Stimulated activated CD8-positive, alpha-beta memory T cell treated with anti-CD3 and anti-CD28 coated beads, Interleukin-7, amount 100 ng/mL, for 4 hours (primary cell): ENCODE results near the gene CDC42EP5.
A peak's percentile ranks its signal among the peaks of the same experiment; 100 is the strongest.
"Not testable (repeated sequence)": the region's sequence is repeated elsewhere in the genome, so short reads cannot be mapped to it uniquely, and the experiment has no call there.

ENCODE experiments used
- DNase-seq, 2 donors: peaks; one replicate each; pipeline ENCODE4 v3.0.0-alpha.2; 2020; ENCODE audit warnings: low read depth in 2 of 2

CDC42EP5 gene

DNA sequence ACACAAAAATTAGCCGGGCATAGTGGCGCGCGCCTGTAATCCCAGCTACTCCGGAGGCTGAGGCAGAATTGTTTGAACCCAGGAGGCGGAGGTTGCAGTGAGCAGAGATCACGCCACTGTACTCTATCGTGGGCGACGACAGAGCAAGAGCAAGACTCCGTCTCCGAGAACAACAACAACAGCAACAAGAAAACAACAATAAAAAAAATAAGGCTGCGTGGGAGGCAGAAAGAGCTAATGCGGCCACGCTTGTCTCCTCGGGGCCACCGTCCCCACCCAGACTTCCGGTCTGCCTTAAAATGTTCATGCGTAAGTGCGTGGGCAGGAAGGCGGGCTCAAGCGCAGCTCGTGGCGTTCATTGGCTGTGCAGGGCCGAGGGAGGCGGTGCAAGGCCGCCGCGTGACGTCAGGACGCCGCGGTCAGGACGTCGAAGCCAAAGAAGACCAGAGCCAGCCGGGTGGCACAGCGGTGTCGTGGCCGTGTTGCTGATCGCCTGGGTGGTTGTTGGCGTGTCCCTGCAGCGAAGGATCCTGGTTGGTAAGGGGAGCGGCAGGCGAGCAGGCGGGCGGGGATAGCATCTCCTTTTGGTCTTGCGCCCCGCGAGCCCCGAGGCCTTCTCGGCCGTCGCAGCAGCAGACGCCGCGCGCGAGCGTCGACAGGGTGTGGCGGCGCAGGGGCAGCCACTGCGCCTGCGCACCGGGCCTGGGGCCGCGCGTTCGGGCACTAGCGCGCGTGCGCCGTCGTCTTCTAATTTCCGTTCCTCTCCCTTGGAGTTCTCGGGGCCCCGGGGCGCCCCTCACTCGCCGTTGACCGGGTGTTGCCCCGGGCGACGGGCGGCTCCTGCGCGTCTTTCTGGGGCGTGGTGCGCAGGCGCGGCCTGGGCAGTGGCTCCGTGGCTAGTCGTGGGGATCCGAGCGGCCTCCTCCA is 24.1 kb downstream of the CDC42EP5 start, which contains the start of gene LENG8:
TSS of gene LENG8 (plus strand) at position 426 of the 927 bp plus-strand sequence. CDS start 2,146 bp downstream, outside the sequence.
- peak; percentile 95 to 97 for DNase-seq

DNA sequence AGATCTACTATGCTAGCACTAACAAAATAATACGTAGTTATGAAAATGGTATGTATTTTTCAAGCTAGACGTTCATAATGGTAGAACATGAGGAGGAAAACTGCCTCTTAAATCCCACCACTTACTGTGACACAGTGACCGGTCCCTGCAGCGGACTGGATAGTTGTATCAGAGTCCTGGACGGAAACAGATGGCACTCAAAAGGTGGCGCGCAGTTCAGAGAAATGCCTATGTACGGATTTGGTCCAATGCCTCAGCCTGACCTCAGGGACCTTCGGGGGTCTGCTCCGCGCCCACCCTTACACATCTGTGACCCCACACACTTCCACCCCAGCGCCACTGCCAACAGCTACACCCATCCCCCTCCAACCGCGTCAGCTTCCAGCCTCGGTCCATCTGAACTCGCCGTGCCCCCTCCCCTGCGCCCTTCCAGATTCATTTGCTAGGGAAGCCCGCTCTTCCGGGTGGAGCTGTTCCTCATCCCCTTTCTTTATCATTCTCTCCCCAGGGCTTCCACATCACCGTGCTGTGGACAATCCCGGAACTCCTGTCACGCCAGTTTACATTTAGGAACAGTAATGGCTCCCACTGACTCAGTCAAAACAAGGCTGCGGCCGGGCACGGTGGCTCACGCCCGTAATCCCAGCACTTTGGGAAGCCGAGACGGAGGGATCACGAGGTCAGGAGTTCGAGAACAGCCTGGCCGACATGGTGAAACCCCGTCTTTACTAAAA is 24.9 kb downstream of the CDC42EP5 start:
- no peak for DNase-seq

DNA sequence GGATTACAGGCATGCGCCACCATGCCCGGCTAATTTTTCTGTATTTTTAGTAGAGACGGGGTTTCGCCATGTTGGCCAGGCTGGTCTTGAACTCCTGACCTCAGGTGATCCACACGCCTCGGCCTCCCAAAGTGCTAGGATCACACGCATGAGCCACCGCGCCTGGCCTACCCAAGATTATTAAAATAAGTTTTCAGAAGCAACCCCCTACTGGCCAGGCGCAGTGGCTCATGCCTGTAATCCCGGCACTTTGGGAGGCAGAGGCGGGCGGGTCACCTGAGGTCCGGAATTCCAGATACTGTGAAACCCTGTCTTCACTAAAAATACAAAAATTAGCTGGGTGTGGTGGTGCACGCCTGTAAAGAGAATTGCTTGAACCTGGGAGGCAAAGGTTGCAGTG is 26.7 kb downstream of the CDC42EP5 start:
- not testable (repeated sequence) for DNase-seq

DNA sequence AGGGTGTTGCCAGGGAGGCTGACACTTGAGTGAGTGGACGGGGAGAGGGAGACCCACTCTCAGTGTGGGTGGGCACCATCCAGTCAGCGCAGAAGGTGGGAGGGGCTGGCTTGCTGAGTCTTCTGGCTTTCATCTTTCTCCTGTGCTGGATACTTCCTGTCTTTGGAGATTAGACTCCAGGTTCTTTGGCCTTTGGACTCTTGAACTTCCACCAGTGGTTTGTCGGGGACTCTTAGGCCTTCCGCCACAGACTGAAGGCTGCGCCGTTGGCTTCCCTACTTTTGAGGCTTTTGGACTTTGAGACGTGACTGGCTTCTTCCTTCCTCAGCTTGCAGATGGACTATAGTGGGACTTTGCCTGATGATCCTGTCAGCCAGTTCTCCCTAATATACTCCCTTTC is 28.4 kb downstream of the CDC42EP5 start:
- DNase-seq, result no peak

DNA sequence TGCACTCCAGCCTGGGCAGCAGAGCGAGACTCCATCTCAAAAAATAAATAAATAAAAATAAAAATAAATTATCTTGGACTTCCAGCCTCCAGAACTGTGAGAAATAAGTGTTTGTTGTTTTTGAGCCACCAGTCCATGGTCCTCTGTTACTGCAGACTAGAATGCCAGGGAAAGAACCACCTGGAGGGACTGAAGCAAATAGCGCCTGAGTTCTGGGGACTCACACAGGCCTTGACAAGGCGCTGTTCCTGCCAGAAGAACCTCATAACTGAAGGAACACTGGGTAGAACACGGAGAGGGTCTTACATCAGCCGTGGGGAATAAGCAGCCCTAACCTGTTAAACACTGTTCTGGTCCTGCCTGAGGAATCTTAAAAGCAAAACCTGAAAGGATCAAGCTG is 32.5 kb downstream of the CDC42EP5 start:
- no peak for DNase-seq

DNA sequence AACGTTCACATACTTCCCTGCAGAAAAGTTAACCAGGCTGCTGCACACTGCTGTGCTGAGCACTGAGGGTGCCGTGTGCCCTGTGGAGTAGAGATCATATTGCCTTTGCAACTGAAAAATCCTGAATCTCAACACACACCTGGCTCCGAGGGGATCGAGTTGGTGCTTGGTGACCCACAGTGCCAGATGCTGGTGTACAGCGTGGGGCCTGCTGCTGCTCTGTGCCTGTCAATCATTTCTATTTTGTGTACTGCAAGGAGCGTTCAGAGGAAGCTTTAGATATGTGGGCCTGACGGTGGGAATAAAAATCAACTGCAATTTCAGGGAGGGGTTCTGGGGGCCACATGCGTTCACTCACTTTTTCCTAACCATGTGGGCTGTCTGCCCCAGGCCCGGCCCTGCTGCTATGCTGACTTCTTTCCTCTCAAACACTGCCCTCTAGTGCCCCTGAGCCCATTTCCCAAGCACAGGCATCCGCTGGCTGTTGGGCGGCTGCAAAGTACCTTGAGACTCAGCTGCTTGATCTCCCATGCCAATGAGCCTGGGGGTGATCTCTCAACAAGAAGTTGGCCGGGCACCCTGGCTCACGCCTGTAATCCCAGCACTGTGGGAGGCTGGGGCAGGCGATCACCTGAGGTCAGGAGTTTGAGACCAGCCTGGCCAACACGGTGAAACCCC is 33.8 kb downstream of the CDC42EP5 start:
- DNase-seq, result no peak

DNA sequence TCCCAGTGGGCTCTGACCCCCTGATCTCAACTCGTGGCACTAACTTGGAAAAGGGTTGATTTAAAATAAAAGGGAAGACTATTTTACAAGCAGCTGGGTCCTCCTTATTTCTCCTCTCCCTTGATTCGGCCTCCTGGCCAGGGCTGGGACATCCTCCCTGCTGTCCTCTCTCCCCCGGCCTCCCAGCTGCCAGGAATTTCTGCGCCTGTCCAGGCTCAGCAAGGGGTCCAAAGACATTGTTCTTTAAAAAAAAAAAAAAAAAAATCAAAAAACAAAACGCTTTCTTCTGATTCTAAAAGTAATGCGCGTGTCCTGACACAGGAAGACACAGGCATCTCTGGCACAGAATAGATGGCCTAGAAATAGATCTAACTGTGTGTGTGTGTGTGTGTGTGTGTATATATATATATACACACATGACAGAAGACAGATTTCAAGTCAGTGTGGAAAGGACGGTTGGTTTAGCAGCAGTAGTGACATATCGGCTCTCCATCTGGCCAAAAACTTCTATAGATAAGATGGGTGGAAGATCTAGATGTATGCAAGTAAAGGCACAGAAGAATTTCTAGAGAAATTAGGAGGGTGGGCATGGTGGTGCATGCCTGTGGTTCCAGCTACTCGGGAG is 36.4 kb downstream of the CDC42EP5 start:
- no peak for DNase-seq

DNA sequence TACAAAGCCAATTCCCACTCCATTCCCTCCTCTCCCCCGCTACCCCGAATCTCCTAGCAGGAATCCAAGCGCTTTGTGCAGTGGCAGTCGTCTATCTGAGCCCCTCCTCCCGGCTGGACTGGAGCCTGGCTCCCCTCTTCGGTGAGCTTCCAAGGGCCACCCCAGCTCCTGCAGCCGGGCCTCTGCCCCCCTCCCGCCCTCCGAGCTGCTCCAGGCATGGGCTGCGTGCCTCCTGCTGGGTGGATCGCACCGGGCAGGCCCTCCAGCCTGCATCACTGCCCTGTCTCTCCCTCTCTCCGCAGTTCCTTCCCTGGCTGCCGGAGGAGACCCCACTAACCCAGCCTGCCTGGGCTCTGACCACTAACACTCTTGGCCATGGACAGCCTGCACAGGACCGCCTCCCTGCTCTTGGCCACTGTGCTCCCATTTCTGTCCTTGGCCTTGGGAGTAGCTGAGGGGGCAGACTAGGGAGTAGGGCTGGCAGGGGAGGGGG is 37.0 kb downstream of the CDC42EP5 start:
- no peak for DNase-seq

DNA sequence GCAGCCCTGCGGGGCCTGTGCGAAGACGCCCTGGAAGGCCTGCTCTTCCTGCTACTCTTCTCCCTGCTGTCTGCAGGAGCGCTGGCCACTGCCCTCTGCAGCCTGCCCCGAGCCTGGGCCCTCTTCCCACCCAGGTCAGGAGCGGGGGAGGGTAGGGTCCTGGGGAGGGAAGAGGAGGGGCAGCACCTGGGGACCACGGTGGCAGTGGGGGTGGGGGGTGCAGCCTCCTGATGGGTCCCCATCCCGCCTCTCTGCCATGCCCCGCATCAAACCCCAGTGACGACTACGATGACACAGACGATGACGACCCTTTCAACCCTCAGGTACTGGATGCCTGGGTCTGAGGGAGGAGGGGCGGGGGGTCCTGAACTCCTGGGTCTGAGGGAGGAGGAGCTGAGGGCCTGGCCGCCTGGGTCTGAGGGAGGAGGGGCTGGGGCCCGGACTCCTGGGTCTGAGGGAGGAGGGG is 37.5 kb downstream of the CDC42EP5 start:
- no peak for DNase-seq

DNA sequence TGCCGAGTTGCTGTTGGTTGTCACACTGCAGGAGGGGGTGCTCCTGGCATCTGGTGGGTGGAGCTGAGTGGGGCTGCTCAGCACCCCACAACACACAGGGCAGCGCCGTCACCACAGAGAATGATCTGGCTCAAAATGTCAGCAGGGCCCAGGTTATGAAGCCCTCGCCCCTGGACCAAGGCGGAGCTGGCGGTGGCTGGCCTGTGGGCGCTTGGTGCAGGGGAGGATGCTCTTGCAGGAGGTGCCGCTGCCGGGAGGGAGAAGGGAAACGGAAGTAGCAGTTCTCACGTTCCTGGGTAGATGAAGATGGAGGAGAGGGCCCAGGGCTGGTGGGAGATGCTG is 38.3 kb downstream of the CDC42EP5 start:
- DNase-seq, result no peak

DNA sequence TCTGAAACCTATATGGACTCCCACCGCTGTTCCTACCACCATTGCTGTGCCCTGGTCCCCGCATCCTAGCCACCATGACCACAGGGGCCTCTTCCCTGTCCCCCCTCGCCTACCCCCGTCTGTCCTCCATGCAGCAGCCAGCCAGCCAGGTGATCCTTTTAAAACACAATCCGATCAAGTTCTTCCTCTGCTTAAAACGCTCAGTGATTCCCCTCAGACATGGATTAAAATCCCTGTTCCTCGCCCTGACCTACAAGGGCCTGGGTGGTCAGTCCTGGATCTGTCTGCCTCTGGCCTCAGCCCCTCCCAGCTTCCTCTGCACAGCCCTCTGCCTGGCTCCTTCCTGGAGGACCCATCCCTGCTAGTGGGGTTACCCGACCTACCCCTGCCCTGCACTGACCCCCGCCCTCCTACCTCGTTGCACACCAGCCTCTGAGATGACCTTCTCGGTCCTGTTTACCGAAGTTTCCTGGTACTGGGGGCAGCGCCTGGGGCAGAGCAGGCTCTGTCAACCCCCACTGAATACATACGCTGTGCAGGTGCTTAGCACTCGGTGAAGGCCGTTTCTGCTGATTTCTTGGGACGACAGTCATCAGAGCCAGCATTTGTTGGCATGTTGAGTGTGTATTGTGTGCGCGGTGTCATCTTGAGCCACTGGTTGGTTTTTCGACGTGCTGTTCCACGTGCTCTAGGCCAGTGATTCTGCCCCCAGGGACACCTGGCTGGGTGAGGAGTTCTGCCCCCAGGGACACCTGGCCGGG is 38.8 kb downstream of the CDC42EP5 start:
- no peak for DNase-seq

DNA sequence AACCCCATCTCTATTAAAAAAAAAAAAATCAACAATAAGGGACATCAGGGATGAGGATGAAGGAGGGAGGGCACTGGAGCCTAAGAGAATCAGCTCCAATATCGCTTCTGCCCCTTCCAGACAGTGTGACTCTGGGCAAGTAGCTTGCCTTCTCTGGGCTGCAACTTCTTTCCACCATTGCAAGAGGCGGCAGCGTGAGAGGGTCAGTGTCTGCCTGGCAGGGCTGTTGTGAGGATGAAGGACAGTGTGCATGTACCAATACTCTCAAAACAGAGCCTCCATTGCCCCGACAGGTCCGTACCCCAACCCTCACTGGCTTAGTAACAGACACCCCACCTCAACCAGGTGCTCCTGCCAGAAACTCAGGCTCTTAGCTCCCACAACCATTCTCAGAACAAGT is 39.4 kb downstream of the CDC42EP5 start:
- no peak for DNase-seq

DNA sequence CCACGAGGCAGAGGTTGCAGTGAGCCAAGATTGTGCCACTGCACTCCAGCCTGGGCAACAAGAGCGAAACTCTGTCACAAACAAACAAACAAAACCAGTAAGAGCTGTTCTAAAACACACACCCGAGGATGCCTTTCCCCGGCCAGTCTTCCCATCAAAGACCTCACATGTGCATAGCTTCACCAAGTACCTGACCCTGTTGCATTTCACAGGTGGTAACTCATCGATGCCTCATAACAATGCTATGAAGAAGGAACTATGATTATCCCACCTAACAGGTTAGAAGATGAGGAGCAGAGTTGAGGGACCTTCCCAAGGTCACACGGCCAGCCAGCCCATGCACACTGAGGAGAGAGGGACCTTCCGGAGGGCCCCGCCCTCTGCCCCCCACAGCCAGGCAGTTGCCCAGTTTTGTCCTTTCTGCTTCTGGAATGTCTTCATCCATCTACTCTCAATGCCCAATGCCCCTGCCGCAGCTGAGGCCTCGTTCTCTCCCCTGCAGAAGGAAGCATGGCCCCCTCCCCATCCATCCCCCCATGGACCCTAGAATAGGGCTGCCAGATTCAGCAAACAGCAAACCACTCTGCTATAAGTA is 40.9 kb downstream of the CDC42EP5 start:
- DNase-seq, result no peak

DNA sequence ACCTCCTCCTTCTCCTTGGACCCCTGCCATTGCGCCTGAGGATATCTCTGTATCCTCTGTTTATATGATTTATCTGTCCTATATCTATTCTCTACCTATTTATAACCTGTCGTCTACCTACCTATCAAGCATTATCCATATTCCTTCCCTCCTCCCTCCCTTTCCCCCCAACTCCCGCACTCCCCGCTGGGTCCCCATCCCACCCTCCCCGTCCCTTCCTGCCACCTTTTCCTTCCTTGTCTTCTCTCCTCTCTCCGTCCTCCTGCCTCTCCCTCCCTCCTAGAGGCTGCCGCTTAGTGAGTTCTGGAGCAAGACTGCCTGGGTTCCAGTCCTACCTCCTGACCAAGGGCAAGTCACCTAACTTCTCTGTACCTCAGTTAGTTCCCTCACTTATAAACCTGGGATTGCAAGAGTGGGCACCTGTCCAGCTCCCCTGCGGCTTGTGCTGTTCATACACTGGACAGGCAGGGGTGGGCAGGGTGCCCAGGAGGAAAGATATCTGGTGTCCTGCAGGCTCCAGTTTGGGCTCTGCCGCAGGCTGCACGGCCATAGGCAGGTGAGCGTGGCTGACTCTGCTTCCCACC is 41.7 kb downstream of the CDC42EP5 start:
- no peak for DNase-seq

DNA sequence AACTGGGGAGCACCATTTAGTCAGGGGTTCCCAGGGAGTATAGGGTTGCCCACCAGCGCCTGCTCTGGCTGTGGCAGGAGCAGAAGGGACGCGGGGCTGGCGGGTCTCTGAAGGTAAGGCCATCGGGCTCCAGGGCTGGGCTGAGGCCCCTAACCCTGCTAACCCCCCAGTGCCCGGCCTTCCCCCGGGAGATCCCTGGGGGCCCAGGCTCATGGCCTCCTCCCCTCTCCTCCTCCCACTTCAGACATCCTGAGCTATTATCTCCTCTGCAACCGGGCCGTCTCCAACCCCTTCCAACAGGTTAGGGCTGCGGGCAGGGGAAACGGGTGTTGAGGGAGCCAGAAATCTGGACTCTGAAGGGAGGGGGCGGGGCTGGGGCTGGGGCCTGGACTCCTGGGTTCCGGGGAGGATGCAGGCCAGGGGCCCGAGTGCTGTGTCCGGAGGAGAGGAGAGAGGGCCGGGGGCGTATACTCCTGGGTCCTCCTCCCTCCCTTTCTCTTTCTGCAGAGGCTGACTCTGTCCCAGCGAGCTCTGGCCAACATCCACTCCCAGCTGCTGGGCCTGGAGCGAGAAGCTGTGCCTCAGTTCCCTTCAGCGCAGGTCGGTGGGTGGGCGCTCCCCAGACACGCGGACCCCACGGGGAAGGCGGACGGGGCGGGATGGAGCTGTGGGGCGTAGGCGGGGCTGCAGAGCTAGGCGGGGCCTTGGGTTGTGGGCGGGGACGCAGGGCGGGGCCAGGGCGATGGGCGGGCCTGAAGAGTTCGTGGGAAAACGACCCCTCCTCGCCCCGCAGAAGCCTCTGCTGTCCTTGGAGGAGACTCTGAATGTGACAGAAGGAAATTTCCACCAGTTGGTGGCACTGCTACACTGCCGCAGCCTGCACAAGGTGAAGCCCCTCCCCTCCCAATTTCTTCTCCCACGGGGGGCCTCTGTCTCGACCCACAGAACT is 42.5 kb downstream of the CDC42EP5 start:
- peak in 1 of 2 donors; percentile 38 for DNase-seq

DNA sequence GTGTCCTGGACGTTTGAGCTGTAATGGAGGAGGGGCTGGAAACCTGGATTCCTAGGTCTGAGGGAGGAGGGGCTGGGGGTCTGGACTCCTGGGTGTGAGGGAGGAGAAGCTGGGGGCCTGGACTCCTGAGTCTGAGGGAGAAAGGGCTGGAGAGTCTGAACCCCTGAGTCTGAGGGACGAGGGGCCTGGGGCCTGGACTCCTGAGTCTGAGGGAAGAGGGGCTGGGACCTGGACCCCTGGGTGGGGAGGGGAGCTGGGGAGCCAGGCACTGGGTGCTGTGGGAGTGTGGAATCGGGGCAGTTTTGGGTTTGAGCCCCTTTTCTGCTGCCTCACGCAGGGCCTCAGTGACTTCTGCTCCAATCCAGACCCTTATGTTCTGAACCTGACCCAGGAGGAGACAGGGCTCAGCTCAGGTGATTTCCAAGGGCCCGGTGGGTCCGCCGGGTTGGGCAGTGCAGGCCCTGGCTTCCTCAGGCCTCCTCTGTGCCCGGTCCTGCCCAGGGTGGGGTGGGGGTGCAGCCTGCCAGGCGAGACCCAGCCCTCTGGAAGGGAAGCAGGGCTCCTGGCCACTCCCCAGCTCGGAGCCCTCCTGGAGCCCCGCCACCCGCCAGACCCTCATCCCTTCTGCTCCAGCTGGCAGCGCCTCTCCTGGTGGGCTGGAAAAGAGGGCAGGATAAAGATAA is 43.4 kb downstream of the CDC42EP5 start:
- DNase-seq, result no peak

DNA sequence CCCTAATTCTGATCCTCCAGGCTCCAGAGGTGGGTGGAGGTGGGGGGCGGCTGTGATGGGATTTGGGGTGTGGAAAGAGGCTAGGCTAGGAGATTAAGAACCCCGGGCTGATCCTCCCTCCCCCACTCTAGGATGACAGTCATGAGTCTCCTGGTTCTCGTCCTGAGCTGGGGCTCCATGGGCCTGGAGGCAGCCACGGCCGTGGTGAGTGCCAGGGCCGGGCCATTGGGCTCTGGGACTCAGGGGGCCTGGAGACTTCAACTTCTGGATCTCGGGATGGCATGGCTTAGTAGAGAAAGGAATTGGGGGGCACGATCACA is 44.0 kb downstream of the CDC42EP5 start:
- no peak for DNase-seq
